ENCODE measurements around the gene TSPEAR.

GRCh38 chr21:44511219-44511937 is 200.0 kb downstream of the TSPEAR start:
- no peak for TF ChIP-seq ESRRG (CRISPR knock-in tag; IDR thresholded peaks at IDR 0.05)
- TF ChIP-seq OSR1 (CRISPR knock-in tag; IDR thresholded peaks at IDR 0.05) = no peak
- TF ChIP-seq BACH2 (CRISPR knock-in tag; IDR thresholded peaks at IDR 0.05; ENCODE audit: borderline replicate concordance) = no peak
- TF ChIP-seq ZC3H10 (CRISPR knock-in tag; IDR thresholded peaks at IDR 0.05) = no peak
- no peak for TF ChIP-seq TOX (CRISPR knock-in tag; IDR thresholded peaks at IDR 0.05; ENCODE audit: borderline replicate concordance)
- TF ChIP-seq PATZ1 (CRISPR knock-in tag; IDR thresholded peaks at IDR 0.05; ENCODE audit: borderline replicate concordance) = no peak
- TF ChIP-seq ZNF70 (CRISPR knock-in tag; IDR thresholded peaks at IDR 0.05) = no peak
- no peak for TF ChIP-seq ARNTL (CRISPR knock-in tag; IDR thresholded peaks at IDR 0.05; ENCODE audit: borderline replicate concordance, low read depth)
- TF ChIP-seq PPARA (CRISPR knock-in tag; IDR thresholded peaks at IDR 0.05; ENCODE audit: borderline replicate concordance) = no peak
- TF ChIP-seq TCF4 (CRISPR knock-in tag; IDR thresholded peaks at IDR 0.05; ENCODE audit: borderline replicate concordance) = no peak
- no peak for TF ChIP-seq ZFP3 (CRISPR knock-in tag; IDR thresholded peaks at IDR 0.05)
- TF ChIP-seq CSDC2 (CRISPR knock-in tag; IDR thresholded peaks at IDR 0.05) = no peak
- TF ChIP-seq ZFP30 (CRISPR knock-in tag; IDR thresholded peaks at IDR 0.05) = no peak
- TF ChIP-seq TSHZ2 (CRISPR knock-in tag; IDR thresholded peaks at IDR 0.05) = no peak

Data from SK-N-SH treated with all-trans-retinoic acid at 6 μM for 48 hours (cell line).